GM18858 (cell line): ENCODE results near the gene ATP9B.
"Not testable (repeated sequence)": the region's sequence is repeated elsewhere in the genome, so short reads cannot be mapped to it uniquely, and the experiment has no call there.

ENCODE experiments used
- ATAC-seq: cut with Tn5 transposase; IDR thresholded peaks from one replicate; pipeline ENCODE4 v1.9.1; 2021; ENCODE audit not compliant: unreplicated experiment

The ATP9B gene

DNA sequence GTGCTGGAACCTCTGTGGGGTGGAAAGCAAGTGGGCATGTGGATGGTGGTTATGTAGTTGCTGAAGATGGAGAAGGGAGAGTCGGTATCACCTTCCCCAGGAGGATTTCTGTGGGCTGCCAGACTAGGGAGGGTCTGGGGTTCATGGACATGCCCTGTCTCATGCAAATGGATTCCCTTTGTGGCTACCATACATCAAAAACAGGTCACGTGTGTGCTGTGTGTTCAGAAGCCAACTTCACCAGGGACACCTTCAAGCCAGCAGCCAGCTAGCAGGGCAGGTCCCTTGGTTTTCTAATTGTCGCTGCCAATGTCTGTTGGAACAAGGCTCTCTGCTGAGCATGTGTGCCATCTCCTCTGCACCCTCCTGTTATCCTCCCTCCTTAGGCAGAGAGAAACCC is 155.2 kb downstream of the ATP9B start:
- ATAC-seq: no peak

DNA sequence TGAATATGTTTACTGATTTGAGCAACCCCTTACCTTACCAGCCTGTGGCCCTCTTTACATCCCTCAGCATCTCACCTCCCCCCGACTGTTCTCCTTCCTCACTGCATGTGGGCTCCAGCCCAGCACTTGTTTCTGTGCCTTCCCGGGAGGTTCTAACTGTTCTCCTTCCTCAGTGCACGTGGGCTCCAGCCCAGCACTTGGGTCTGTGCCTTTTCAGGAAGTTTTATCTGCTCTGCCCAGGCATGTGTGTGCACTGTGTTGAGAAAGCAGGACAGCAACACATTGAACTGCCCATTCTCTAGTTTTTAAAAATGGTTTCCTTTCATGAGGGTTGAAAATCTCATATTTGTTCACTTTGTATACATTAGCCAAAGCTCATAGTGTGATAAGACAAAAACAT is 158.4 kb downstream of the ATP9B start:
- no peak for ATAC-seq

DNA sequence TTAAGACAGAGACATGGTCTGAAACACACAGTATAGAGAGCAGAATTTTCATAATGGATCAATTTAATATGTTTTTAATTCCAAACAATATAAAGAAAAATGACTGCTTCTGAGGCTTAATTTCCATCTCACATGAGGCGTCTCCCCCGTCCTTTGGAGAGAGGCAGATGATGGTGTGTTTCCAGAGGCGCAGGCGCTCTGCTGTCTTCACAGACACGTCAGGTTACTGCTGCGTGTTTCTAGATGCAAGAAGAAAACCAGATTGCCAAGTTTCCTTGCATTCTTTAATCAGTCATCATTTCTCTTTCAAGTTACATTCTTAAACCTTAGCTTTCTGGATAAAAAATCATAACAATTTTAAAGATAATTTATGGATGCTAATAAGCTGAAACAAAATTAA is 160.2 kb downstream of the ATP9B start:
- no peak for ATAC-seq

DNA sequence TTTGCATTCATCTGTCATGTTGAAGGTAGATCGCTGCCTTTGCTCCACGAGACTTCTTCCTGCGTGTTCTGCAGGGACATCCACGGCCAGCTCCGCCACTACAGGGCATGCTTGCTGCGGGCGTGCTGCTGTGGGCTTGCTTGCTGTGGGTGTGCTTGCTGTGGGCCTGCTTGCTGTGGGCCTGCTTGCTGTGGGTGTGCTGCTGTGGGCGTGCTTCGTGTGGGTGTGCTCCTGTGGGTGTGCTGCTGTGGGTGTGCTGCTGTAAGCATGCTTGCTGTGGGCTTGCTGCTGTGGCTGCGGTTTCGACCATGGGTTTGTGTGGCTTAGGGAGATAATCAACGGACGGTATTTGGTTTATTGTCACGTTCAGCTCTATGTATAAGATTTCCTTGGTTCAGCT is 165.2 kb downstream of the ATP9B start:
- ATAC-seq: no peak

DNA sequence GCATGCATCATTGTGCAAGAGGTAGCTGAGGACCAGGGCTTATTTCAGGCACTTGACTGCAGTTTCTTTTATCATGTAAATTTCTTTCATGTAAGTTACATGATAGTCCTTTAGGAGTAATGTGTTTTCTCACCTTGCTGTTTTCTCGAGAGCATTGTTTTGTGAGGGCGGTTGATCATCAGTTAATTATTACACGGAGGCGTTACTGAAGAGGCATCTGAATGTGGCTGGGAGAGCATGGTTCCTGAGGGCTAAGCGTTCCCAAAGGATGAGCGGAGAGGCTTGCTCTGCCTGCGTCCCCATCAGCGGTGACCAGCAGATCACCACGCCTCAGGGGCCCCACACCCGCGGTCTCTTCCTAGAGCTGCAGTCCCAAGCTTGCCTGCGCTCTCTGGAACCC is 170.4 kb downstream of the ATP9B start:
- no peak for ATAC-seq

DNA sequence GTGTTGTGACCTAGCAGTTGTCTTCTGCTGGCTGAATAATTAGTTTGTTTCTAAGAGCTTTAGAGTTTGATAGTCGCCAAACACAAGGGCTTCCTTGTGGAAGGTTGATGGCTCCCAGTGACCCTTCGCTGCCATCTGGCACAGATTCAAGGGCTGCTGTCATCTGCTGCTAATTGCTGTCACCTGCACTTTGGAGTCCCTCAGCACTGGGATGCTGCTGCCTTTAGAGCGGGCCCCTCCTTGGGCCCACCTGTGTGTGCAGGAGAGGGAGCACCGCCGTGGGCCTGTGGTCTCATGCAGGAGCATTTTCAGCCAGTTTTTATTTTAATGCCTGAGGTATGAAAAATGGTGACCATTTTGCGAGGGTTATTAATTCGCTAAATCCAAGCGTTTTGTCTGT is 172.6 kb downstream of the ATP9B start:
- no peak for ATAC-seq

DNA sequence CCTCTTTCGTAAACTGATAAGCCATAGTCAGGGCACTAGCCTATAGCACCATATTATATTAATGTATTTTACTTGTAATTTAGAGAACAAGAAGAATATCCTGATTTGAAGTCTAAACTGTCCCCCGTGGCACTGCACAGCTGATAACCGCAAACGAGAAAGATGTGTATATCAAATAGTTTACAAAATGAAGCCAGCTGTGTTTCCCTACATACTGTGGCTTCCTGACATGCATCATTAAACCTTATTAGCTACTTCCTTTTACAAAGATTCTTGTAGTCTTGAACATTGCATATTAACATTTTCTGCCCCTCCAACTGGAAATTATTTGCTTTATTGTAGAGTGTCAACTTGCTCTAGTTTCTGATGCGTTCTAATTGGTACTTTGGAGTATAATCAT is 173.1 kb downstream of the ATP9B start:
- ATAC-seq: no peak

DNA sequence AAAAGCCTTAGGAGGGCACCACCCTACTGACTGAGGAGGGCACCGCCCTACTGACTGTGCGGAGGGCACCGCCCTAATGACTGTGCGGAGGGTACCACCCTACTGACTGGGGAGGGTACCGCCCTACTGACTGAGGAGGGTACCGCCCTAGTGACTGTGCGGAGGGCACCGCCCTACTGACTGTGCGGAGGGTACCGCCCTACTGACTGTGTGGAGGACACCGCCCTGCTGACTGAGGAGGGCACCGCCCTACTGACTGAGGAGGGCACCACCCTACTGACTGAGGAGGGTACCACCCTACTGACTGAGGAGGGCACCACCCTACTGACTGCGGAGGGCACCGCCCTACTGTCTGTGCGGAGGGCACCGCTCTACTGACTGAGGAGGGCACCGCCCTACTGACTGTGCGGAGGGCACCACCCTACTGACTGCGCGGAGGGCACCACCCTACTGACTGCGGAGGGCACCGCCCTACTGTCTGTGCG is 176.4 kb downstream of the ATP9B start:
- ATAC-seq: no peak

DNA sequence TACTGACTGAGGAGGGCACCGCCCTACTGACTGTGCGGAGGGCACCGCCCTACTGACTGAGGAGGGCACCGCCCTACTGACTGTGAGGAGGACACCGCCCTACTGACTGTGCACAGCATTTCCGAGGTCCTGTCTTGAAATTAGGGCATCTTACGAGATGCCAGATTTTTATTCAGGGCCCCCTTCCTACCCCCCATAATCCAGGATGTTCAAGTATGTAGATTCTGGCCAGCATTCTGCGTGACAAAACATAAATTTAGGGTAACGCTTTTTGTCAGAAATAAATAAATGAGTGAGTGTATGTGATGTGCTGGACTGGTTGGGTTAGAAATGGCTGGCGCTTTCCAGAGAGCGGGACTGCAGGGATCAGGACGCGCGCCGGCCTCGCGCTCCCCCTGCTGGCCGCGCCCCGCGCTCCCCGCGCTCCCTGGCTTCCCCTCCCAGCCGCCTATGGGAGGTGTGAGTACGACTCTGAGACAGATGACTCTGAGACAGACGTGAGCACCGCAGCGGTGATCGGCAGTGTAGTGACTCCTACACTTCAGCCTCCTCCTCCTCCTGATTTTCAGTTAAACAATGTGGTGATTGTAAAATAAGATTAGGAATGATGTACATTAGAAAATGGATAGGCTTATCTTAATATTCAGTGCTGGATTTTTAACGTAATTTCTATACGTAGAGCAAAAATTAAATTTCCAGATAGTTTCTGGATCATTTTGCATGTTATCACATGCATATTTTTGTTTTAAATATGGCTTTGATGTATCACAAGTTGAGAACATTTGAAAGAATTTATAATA is 177.3 kb downstream of the ATP9B start:
- ATAC-seq: peak; percentile 92

DNA sequence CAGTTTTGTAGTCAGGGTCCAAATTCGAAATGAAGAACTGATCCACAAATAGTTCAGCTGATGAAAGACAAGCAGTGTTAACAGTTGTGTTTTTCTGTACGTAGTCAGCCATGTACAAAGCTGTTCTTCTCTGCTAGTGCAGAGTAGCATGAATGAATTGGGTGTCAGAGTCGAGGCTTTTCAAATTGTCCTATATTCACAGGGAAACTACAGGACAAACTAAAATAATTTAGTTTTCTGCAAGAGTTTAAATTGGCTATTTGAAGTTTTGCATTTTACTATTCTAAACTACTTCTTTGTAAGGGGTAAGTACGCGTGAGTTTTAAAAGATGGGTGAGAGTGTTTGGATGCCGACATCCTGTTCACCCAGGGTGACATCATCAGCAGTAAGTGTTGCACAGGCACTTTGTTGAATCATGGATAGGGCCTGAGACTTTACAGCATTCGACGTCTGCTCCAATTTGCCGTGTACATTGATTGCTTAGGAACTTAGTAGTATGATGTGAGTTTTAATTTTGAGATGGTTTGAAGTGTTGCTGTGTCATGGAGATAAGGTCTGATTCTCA is 179.4 kb downstream of the ATP9B start:
- ATAC-seq: no peak

DNA sequence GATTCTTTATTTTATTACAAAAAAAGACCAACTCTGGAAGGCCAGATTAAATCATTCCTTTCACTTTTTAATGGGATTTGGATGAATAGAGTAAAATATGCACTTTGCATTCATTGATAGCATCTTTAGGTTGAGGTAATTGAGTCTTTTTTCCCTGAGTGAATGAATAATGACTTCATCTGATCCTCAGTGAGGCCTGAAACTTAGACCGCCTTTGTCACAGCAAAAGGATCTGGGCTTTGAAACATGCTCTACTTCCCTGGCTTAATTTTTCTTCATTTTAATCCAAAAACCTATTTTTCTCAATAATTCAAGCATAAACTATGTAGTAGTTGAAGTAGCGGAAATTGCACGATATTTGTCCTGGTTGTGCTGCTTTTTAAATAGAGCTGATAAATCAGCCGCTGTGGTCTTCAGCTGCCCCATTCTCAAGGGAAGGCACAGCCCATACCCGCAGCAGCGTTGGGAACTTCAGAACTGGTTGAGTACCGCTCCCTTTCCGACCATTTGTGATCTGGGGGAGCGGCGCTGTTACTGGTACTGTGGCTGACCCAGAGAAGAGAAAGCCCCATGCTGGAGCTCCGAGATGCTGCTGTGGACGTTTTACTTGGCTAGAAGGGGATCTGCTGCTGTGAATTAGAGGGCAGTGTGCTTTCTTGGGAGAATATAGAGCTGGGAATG is 181.2 kb downstream of the ATP9B start:
- ATAC-seq: no peak

DNA sequence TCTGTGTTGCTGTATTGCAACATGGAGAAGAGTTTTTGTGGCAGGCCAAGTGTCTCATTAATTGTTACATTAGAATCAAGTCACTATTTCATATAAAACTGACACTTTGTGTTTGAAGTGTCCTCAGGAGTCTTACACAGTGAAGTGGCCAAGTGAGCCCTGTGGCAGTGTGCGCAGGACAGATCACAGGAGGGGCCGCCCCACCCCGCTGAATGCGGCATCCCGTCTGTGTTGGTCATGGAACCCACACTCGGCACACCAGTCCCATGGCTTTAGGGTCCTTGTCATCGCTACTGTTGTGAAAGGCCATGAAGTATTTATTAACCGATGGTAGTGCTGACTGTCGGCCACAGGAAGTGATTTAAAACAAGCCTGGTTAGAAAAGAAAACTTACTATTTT is 181.8 kb downstream of the ATP9B start:
- no peak for ATAC-seq

DNA sequence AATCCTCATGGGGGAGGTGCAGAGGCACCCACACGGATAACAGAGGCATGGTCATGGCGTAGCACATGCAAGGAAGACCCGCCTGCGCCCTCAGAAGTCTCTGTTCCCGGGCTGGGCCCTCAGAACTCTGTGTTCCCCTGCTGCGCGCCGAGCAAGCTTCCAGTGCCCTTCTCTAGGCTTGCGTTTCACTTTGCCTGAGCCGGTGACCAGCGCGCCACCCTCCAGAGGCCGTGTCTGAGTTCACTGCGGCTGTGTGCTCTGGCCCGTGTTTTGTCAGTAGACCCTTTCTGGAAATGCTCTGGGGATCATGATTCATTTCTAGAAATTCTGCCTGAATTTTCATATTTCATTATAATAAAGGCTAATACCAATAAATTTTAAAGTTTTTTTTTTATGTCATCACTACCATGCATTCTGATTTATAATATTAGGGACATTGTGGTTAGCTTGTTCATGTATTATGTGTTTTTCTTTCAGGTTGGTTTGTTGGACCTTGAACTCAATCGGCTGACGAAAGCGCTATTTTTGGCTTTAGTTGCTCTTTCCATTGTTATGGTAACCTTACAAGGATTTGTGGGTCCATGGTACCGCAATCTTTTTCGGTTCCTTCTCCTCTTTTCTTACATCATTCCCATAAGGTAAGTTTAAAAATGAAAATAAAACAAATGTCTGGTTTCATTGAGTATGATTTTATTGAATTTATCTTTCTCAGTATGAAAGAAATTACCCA is 183.9 kb downstream of the ATP9B start:
- ATAC-seq: no peak

DNA sequence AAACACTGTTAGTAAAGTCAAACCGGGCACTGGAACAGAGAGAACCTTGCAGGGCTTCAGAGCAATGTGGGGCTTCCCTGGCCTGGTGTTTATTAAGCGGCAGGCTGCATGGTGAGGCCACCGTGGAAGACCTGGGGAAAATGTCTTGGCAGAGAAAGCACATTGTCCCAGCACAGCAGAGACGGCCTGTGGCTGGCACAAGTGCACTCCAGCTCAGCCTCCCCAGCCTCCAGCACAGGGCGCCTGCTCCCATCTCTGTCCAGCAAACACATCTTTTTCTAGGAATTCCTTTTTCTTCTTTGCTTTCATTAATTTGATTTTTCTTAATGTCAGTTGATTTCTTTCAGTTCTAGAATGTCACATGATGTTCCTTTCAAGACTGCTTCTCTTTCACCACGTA is 188.3 kb downstream of the ATP9B start:
- ATAC-seq: no peak

DNA sequence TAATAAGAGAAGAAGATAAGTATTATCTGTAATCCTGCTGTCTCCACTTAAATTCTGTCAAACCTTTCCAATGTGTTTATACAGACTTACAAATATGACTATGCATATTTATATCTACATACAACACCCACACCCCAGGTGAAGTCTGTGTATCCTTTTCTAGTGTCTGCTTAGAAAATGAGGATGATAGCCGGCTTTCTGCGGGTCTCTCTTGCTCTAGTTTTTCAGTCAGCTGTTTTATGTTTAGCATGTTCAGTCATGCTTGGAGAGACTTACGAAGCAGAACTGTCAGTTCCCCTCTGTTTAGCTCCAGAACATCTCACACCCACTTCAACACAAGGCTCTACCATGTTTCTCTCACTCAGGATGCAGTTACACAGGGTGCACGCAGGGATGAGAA is 189.3 kb downstream of the ATP9B start:
- ATAC-seq: no peak

DNA sequence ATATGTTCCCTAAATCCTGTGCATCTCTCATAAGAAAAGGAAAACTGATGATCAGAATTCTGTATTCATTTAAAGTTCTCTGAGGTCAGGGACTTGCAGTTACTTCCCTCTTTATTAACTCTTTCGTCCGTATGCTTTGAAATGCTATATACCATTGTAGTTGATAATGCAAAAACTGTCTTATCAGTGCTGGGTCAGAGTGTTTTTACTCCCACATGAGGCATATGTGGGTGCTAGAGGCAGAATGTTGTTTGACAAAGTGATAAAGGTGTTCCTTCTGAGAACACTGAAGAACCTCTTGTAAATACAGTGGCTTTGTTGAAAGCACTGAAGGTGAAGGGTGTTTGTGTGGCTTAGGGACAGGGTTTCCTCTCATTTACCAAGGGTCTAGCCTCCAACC is 190.0 kb downstream of the ATP9B start:
- ATAC-seq: no peak

DNA sequence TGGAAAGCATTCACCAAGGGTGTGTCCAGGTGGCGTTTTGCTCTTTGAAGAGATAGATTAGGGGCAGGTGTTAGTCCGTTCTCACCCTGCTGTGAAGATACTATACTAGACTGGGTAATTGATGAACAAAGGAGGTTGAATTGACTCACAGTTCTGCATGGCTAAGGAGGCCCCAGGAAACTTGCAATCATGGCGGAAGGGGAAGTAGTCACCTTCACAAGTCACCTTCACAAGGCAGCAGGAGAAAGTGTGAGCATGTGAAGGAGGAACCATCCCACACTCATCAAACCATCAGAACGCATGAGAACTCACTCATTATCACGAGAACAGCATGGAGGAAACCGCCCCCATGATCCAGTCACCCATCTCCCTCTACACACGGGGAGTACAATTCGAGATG is 190.8 kb downstream of the ATP9B start:
- no peak for ATAC-seq

DNA sequence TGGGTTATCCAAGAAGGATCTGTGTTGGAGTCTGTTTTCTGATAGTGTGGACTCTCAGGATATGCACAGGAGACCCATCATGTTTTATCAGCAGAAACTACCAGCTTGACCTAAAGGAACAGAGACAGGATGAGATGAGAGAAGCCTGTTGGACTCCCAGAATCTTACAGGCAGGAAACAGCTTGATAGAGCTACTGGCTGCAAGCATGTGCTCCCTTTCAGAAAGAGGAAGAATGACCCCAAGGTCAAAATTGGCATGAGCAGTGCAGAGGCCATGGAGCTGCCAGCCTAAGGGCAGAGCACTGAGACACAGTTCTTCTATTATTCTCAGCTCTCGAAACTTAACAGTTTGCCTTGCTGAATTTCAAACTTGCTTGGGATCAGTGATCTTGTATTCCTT is 191.3 kb downstream of the ATP9B start:
- no peak for ATAC-seq

DNA sequence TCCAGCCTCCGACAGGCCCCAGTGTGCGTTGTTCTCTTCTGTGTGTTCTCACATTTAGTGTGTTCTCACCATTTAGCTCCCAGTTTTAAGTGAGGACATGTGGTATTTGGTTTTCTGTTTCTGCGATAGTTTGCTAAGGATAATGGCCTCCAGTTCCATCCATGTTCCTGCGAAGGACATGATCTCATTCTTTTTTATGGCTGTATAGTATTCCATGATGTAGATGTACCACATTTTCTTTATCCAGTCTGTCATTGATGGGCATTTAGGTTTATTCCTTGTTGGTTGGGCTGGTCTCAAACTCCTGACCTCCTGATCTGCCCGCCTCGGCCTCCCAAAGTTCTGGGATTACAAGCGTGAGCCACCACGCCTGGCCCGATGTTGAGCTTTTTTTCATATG is 195.9 kb downstream of the ATP9B start:
- ATAC-seq: not testable (repeated sequence)

DNA sequence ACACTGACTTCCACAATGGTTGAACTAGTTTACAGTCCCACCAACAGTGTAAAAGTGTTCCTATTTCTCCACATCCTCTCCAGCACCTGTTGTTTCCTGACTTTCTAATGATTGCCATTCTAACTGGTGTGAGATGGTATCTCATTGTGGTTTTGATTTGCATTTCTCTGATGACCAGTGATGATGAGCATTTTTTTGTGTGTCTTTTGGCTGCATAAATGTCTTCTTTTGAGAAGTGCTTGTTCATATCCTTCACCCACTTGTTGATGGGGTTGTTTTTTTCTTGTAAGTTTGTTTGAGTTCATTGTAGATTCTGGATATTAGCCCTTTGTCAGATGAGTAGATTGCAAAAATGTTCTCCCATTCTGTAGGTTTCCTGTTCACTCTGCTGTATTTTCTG is 202.6 kb downstream of the ATP9B start:
- ATAC-seq: not testable (repeated sequence)

DNA sequence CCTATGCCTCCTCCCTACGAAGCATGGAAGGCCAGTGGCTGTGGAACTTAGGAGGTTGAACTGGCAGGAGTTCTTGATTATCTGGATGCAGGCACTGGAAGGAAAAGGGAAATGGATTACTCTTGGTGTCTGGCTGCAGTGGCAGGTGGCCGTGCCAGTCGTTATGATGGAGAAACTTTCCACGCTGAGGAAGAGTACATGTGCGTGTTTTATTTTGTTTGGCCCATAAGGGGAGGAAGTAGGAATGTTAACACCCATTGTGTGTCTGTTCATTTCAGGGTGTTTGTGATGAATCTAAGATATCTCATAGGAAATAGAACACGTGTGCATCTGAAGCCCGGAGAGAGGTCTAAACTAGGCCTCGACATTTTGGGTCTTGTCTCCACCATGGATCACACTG is 203.7 kb downstream of the ATP9B start:
- no peak for ATAC-seq

DNA sequence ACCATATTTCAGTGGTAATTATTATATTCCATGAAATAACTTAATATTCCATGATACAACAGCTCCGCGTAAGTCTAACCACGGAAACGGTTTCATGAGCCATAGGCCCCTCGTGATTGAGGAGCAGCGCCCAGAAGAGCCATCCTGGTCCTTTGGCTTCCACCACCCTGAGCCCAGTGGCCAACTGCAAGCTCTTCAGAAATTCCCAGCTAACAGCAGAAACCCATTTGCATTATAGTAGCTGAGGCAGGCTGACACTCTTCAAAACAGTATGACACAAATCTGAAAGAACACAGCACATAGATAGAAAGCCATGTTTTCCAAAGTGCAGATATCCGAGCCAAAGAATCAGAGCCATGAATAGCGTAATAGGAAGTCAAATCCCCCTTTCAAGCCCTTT is 205.6 kb downstream of the ATP9B start:
- no peak for ATAC-seq
